Caki2 (cell line): ENCODE results near the gene ALX1. TPM values are rescaled to one million over a fixed set of nuclear protein-coding genes. Genes with fewer than 3 reads are reported as not detected.

Experiments
- DNase-seq: peaks from one replicate; pipeline ENCODE4 v3.0.0-alpha.2; 2015; ENCODE audit warnings: low read depth
- in situ Hi-C: cut with HindIII; loops from 2 replicates; pipeline ENCODE4 v1.10.0; 2016; ENCODE audit warnings: low sequenced_read_pairs, low pct_unique_long_range_greater_than_20kb, mixed read lengths
- total RNA-seq: library from RNA; depleted of rRNA; stranded (reverse); fragments of >200 nt; shearing (Covaris generic); gene quantifications from 2 replicates; pipeline ENCODE4 v1.2.3, GENCODE V29; 2014; ENCODE audit warnings: low replicate concordance; rRNA removed

Gene ALX1
- total RNA-seq: not detected in 2 replicates

DNA sequence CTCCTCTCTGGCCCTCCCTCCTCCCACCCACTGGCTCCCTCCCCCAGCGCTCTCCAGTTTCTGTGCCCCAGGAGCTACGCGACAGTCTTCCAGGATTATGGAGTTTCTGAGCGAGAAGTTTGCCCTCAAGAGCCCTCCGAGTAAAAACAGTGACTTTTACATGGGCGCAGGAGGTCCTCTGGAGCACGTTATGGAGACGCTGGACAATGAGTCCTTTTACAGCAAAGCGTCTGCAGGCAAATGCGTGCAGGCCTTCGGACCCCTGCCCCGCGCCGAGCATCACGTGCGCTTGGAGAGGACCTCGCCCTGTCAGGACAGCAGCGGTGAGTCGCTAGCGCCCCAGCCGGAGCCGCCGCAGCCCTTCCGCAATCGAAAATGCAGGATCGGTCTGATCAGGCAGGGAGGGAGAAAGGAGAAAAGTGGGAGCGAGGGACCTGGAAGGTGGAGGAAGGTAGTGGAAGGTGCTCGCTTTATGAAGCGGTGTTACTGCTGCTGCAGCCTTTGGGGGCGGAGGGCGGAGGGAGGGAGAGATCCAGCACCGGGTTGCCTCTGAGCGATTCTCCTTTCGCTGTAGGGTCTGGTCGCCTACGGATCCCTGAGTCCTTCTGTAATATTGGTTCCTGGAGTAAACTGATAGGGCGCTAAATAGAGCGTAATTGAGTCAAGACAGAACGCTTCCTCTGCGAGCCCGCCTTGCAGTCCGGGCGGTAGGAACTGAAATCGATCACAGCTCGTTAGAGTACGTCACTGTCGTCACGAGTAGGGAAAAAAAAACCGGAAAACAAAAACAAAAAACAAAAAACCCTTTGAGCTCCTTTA, at the start of gene ALX1:
Gene ALX1, plus strand, starts transcription at position 56 of the 819 bp plus-strand sequence. Its CDS starts 42 bp downstream, at position 98.
- DNase-seq: no peak
- in situ Hi-C loops: no loop called here

DNA sequence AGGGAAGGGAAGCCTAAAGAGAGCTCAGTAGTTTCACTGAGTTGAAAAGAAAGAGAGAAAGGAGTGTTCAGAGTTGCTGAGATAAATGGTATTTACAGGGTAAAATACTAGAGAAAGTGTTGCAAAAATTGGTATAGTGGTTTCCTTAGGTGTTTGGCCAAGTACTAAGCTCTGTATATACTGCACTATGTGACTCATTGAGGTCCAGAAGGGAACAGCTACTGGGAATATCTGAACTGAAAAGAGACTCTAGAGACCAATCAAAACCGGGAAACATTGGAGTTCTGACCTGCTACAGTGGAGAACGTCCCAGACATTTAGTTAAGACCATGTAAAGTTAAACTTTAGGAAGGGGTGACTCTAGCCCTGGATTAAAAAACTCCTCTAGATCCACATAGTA, 42.7 kb upstream of the ALX1 start:
- in situ Hi-C loops: no loop called here
- DNase-seq: no peak

DNA sequence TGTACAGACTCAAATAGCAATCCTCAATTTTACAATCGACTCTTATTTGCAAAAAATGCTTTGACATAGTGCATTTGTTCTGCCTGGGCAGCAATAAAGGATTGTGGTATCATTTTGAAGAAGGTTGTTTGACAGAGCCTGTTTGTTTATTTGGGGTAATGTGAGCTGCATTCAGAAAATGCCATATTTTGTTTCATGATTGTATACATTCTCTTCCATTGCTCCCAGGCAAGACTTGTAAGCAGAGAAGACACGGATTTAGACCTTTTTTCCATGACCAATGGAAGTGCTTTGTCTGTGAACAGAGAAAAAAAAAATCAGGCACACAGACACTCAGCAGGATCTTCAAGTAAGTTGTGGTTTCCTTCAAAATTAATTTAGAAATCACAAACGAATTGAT, 35.5 kb upstream of the ALX1 start:
- no peak for DNase-seq

DNA sequence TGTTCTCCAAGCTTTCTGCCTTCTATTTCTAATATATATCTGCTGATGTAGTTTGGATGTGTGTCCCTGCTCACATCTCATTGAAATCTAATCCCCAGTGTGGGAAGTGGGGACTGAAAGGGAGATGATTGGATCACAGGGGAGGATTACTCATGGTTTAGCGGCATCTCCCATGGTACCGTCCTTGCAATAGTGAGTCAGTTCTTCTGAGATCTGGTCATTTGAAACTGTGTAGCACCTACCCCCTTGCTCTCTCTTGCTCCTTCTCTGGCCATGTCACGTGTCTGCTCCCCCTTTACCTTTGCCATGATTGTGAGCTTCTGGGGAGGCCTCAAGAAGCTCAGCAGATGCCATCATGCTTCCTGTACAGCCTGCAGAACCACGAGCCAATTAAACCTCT, 26.2 kb upstream of the ALX1 start:
- in situ Hi-C loops: no loop called here
- peak; percentile 24 for DNase-seq

More for the DNA sequence above, 35.5 kb upstream of the ALX1 start:
- in situ Hi-C loops: no loop called here

DNA sequence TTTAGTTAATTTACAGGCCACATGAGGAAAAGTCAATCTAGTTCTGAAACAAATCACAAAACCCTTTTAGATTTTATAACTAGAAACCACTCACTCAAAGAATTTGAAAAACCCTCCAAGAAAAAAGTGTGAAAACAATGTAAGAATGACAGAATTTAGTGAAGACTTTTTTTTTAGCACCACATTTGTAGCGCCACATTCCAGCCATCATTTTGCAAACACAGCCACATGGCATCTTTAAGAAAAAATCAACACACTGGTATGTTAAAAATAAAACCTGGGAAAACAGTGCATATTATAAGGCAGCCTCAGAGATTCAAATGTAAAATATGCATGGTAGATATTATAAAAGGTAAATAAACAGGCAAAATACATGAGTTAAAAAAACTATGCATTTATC, 22.3 kb upstream of the ALX1 start:
- in situ Hi-C loops: no loop called here
- no peak for DNase-seq

DNA sequence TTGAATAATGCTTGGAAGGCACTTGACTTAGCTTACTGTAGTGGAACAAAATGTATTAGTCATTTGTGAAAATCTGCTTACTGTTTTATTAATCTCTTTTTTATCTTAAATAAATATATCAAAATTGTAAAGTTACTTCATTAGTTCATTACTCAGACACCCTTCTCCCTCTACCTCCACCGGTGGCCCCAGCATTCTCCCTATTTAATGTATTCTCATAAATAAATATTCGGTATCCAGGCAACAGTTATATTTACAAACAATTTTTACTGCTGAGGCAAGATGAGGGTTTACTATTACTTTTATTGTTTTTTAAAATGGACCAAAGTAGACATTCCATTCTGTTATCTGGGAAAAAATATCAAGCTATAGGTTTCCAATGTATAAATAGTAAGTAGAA, 19.6 kb upstream of the ALX1 start:
- DNase-seq: no peak
- in situ Hi-C loops: no loop called here

DNA sequence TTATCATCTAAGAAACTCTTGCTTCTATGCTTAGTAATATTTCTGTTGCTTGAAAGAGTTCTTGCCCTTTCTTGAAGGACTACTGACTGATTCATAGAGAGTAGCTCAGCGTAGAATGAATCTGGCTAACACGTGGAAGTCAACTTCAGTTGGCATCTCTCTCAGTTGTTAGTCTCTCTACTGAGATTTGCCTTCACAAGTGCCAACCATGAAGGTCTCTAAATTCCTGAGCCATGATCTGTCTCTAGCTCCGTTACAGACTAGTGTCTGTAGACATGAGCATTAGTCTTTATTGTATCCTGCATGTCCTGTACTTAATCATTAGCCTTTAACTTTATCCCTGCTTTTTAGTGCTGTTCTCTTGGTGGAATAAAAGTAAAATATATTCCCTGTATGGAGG, 19.1 kb upstream of the ALX1 start:
- no peak for DNase-seq
- in situ Hi-C loops: no loop called here

DNA sequence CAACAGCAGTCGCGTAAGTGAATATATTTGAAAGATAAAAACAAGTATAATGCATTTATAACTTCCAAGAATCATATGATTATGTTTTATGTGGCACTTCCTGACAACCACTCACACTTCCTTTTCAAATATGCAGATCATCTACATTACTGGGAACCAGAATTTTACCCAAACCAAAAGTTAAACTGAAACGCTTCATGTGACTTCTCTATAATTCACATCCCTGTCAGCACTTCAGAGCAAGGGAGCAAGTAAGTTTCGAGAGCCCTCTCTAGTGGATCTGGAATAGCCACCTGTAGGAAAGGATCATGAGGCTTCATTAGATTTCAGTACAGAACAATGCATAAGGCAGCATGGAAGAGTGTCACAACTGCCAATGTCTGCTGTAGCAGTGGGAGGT, 13.7 kb upstream of the ALX1 start:
- in situ Hi-C loops: no loop called here
- no peak for DNase-seq

DNA sequence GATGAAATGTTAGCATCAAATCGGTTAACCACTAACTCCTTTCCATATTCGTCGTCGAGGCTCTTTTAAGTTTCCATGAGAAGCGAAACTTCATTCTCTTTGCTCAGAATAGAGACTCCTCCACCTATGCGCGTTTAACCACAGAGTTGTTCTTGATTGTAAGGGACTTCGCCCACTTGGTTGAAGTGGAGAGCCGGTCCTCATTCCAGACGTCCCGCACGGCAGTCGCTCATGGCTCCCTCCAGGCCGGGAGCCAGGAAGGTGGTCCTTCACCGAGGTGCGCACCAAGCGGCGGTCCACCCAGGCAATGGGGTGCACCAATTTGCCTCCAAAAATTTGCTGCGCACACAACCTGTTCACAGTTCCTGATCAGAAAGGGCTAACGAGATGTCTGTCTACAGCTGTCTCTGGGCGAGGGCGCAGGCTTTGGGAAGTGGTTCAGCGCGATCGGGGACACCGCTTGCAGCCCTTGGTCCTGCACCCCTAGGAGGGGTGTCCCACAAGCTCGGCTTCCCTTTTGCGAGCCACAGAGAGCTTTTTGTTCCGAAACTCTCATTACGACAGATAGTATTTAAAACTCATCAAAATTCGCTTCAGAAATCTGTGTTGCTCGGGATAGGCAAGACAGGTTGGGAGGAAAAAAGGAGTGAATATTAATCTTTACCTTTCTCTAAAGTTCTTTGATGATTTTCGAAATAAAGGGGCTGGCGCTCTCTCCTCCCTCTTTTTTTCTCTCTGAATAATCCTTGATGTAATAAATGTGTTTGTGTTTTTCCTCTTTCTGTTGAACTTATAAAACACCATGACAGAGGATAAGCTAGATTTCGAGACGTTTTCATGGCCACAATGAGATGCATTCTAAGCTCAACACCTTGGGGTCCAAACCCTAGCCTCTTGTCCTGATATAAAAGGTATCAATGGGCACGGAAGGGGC, 6.4 kb upstream of the ALX1 start:
- in situ Hi-C loops: no loop called here
- no peak for DNase-seq

DNA sequence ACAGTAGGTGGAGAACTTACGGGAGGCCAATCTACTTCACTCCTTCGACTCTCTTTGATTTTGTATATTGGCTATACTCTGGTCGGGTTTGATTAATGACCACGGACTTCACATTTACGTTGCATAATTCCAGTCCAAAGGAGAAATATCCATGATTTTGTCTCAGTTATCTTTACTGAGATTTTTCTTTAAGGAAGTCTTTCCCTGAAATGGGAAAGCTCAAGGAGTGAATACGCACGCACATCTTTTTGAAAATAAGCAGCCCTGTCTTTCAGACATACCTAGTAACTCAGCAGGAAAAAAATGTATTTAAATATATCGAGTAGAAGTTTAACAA, 5.7 kb upstream of the ALX1 start:
- in situ Hi-C loops: no loop called here
- DNase-seq: no peak

DNA sequence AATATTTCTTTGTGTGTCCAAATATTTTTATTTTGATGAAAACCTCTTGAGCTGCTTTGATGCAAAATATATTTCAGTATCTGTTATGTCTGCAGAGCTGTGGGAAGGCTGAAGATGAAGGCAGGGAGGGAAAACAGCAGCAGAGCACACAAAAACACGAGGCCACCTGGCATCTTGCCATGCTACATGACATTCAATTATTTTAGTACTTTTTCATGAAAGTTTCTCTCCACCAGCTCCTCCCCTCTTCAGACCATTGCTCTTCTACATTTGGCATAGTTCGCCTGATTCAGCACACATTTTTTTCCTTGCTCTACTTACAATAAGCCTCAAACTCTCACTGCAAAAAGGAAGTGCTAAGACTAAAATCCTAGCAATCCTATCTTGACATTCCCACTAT, 4.6 kb upstream of the ALX1 start:
- DNase-seq: peak; percentile 72
- in situ Hi-C loops: no loop called here

DNA sequence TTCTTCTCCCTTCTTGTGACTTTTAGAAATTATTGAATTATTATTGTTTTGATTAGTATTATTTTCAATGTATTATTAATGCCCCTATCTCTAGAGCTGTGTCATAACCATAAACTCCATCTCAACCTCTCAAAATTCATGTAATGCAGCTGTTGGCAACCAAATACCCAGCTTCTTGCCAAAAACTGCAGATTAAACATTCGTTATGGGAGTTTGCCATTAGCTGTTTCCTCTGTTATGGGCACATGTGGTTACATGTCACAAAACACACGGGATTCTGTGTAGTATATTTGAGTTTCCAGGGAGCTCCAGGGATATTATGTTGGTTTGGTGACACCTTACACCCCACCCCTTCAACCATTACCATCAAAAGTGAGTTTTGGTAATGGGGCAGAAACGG, 2.8 kb upstream of the ALX1 start:
- in situ Hi-C loops: no loop called here
- no peak for DNase-seq

DNA sequence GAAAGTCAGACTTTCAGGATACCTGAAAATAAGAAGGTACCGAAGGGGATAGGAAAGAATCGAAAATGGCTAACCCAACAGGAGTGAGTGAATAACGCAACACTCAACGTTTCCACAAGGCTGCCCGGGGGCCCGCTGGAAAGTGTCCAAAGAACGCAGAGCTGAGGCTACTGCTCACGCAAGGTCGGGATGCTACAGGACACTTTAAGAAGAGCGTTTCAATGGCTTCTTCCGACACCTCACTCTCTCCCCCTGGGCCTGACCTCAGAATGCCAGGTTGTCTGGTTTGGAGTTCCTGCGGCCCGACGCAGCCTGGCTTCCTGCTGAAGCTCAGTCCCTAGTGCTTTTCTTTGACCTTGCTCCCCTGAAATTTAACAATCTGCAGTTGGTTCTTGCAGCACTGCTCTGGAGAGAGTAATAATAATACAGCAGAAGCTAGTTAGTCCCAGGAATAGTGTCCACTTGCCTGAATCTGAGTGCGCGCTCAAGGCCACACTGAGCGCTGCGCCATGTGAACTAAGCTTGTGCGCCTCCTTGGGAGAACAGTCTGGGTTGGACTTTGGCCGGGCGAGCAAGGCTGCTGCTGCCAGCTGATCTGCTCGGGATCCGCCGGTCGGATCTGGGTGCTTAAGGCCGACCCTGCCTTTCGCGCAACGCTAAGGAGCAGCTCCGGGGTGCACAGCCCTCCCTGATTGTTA, 2.0 kb upstream of the ALX1 start:
- DNase-seq: no peak
- in situ Hi-C loops: no loop called here

DNA sequence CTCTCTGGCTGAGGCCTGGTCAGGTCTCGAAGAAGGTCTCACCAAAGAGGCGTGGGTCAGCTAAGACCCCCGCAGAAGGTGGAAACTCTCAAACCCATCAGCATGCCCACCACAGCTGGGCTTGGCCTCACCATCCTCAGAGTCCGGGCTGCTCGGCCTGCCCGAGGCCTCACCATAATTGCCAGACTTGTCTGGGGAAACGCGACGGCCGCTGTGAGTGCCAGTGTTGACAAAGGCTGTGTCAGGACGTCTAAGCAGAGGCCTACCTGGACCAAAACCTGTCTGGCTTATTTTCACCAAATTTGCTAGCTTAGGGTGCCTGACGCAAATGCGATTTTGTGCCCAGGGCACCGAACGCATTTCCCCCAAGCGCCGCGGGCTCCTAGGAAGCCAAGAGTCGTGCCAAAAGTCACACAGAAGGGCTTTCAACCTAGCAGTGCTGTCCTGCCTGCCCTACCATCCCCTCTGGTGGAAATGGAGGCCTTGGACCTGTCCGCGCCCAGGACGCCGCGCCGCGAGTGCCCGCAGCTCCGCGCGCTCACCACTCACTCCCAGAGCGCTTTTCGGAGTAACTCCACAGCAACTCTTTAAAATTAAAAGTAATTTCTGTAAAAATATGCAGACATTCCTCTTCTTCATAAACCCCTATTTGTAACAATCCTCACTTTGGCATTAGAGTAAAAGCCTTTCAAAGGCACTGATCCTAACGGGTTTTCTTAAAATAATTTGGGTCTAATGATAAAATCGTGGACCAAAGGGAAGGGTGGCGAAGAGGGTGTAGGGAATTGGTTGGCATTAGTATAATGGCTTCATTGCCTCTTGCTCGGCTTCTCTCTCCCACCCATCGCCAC, 1.2 kb upstream of the ALX1 start:
- DNase-seq: no peak
- in situ Hi-C loops: no loop called here

DNA sequence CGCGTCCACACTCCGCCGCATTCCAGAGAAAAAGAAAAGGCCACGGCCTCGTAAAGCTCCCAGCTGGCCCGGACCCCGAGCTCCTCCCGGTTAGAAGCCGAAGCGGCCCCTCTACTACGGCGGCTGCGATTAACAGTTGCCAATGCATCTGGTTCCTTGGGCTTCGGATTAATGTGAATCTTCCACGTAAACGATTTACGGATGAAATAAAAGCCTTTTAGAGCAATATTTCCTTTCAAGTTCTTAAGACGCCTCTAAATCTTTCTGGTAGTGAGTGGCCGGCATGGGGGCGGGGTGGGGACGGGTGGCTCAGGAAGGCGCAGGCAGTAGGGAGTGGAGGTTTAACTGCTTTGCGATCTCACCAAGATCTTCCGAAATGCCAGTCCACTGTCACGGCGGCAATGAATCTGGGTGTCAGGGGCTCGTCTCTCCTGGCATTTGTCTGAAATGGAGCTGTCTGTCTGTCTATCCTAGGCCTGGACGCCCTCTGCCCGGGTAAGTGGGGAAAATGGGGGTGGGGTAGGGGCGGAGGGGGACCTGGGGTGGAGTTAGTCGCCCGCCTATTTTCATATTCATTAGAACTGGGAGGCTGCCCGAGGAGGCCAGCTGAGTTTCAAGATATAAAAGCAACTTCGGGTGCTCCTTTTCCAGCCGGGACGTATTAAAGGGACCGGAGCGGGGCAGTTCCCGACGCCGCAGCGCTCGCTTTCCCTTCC, 413 bp upstream of the ALX1 start:
- in situ Hi-C loops: no loop called here
- no peak for DNase-seq

DNA sequence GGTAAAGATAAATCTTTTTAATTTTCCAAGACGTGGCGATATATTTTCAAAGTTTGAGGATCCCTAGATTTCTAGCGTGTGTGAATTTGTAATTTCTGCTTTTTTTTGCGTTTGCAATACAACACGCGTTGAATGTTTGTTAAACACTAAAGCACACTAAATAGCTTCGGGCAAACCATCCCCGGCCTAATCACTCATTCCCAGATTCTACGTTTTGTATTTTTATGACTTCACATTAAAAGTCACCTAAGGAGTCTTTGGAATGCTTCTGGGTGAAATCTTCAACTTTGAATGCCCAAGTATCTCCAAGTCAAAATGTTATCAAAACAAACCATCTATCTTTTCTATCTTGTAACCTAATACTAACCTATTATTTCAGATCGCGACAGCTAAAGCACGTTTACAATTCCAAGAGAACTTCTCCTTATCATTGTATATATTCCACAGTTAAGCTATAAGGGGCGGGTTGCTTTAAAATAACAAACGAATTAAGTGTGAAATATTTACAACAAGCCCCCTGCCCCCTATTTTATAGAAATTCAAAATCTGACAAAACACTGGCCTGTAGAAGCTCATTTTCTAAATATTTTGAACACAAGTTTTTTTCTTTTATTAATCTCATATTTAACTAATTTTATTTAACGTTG, 1.1 kb downstream of the ALX1 start:
- in situ Hi-C loops: no loop called here
- DNase-seq: no peak
